Subcutaneous adipose tissue (tissue), 4 donors: ENCODE measurements around the gene AVEN. TPM values are rescaled to one million over a fixed set of nuclear protein-coding genes. Genes with fewer than 3 reads are reported as not detected.

Source experiments
- total RNA-seq, 4 donors: library from RNA; depleted of rRNA; stranded (reverse); fragments of >200 nt; gene quantifications; one replicate each; pipeline ENCODE4 v1.1.0, GENCODE V29; 2016
- TF ChIP-seq, protein P1 (sequence below): fragments of 450-650 bp; IDR thresholded peaks from one replicate; pipeline ENCODE4 v1.5.1; 2016; ENCODE audit warnings: low read depth, mild to moderate bottlenecking, control low read depth, antibody characterized with exemption, moderate library complexity

AVEN gene
- total RNA-seq, 4 donors from 2014 or later: 8.5 to 26.1 (median 17.5) TPM

GRCh38 chr15:33851079-33851478 lies 187.9 kb downstream of the AVEN start:
- TF ChIP-seq, protein P1, sequence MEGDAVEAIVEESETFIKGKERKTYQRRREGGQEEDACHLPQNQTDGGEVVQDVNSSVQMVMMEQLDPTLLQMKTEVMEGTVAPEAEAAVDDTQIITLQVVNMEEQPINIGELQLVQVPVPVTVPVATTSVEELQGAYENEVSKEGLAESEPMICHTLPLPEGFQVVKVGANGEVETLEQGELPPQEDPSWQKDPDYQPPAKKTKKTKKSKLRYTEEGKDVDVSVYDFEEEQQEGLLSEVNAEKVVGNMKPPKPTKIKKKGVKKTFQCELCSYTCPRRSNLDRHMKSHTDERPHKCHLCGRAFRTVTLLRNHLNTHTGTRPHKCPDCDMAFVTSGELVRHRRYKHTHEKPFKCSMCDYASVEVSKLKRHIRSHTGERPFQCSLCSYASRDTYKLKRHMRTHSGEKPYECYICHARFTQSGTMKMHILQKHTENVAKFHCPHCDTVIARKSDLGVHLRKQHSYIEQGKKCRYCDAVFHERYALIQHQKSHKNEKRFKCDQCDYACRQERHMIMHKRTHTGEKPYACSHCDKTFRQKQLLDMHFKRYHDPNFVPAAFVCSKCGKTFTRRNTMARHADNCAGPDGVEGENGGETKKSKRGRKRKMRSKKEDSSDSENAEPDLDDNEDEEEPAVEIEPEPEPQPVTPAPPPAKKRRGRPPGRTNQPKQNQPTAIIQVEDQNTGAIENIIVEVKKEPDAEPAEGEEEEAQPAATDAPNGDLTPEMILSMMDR: no peak

- TF ChIP-seq, protein P1: no peak
Measured at GRCh38 chr15:33848011-33848410, 191.0 kb downstream of the AVEN start.

- TF ChIP-seq, protein P1: no peak
Measured at GRCh38 chr15:33846862-33847261, 192.1 kb downstream of the AVEN start.

DNA sequence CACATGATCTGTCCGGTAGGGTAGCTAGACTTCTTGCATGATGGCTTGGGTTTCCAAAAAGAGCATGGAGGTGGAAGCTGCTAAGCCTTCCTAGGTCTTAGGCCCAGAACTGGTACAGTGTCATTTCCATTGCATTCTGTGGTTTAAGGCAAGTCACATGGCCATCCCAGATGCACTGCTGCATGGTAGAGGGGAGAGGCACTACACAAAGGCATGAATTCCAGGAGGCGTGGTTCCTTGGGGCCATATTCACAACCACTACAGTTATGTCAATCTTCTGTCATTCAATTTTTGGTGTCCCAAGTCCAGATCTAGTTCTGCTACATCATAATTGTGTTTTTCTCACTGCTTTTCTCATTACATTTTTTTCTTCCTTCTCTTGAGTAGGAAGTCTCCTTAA lies 192.9 kb downstream of the AVEN start:
- TF ChIP-seq, protein P1: no peak

- TF ChIP-seq, protein P1: no peak
Measured at GRCh38 chr15:33844597-33844996, 194.4 kb downstream of the AVEN start.

- TF ChIP-seq, protein P1: no peak
Measured at GRCh38 chr15:33844186-33844585, 194.8 kb downstream of the AVEN start.

GRCh38 chr15:33840615-33841014 lies 198.4 kb downstream of the AVEN start:
- TF ChIP-seq, protein P1: no peak
